Stimulated activated naive B cell treated with anti-CD40 and anti-IgM and Interleukin-4, amounts not matched to agents 10 μg/mL and 1 μg/mL and 100 μg/mL, for 72 hours (primary cell): ENCODE data around the gene DEUP1.
"Not testable (repeated sequence)": the region's sequence is repeated elsewhere in the genome, so short reads cannot be mapped to it uniquely, and the experiment has no call there.

Experiments
- ATAC-seq, 2 donors: fragments of 150-1000 bp; cut with Tn5 transposase; replicated peaks; 2 replicates each; pipeline ENCODE4 v1.10.0; 2021; ENCODE audit warnings: moderate library complexity in 1 of 2
- DNase-seq: peaks from one replicate; pipeline ENCODE4 v3.0.0; 2021
- H3K27ac Mint-ChIP-seq: one replicate; pipeline ENCODE4 v1.8.0; 2022; ENCODE audit warnings: mild to moderate bottlenecking, mixed read lengths
- H3K27me3 Mint-ChIP-seq, 2 donors: one replicate each; pipeline ENCODE4 v1.8.0; 2022; ENCODE audit warnings: mixed read lengths in 2 of 2
- H3K36me3 Mint-ChIP-seq, 2 donors: one replicate each; pipeline ENCODE4 v1.8.0; 2022; ENCODE audit warnings: mixed read lengths in 2 of 2, mild to moderate bottlenecking in 1 of 2
- H3K4me1 Mint-ChIP-seq, 2 donors: one replicate each; pipeline ENCODE4 v1.8.0; 2022; ENCODE audit warnings: mixed read lengths in 2 of 2, mild to moderate bottlenecking in 1 of 2
- H3K4me3 Mint-ChIP-seq, 2 donors: one replicate each; pipeline ENCODE4 v1.8.0; 2022; ENCODE audit warnings: mild to moderate bottlenecking in 2 of 2, mixed read lengths in 2 of 2, moderate library complexity in 1 of 2
- H3K9me3 Mint-ChIP-seq, 2 donors: one replicate each; pipeline ENCODE4 v1.8.0; 2022; ENCODE audit warnings: mixed read lengths in 2 of 2, mild to moderate bottlenecking in 1 of 2

Gene DEUP1

DNA sequence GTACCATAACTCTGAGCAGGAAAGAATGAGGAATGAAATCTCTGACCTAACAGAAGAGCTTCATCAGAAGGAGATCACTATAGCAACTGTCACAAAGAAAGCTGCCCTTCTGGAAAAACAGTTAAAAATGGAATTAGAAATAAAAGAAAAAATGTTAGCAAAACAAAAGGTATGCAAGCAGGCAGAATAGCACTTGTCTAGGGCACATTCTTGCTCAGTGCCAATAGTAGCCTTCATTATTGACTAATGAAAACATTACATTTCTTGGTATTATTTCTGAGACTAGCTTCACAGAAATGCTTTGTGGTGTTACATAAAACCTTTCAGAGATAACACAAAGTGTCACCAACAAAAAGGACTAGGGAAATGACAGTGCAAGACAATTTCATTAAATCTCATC is 63.9 kb downstream of the DEUP1 start:
- Mint-ChIP-seq H3K27me3 (no peaks in the 10 kb centered on the region), H3K9me3 (no peaks in the 10 kb centered on the region), H3K27ac (no peak overlapping the region), H3K36me3 (no peaks in the 10 kb centered on the region), H3K4me1 (no peaks in the 10 kb centered on the region), H3K4me3 (no peak overlapping the region)
- DNase-seq, result no peak
- ATAC-seq, result no peak

DNA sequence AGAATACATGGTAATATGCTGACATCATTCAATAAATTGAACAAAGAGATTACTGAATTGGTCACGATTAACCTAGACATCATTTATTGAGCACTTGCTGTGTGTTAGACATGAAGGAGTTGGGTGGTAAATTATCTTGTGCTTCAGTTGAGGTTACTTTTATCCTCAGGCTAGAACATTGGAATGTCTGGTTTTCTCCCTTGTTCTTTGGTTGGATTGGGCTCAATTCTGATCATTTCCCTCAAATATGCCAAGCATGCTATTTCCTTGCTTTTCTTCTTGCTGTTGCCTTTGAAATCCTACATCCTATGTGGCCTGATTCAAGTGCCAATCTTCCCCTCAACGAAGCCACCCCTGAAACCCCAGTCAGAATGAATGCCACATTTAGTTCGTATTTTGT is 65.8 kb downstream of the DEUP1 start:
- Mint-ChIP-seq H3K27me3 (peaks cover 6 to 7% of the 10 kb centered on the region in 2 donors), H3K36me3 (no peaks in the 10 kb centered on the region), H3K4me3 (no peak overlapping the region), H3K4me1 (no peaks in the 10 kb centered on the region), H3K9me3 (peaks cover 0 to 4% of the 10 kb centered on the region in 2 donors), H3K27ac (no peak overlapping the region)
- ATAC-seq (no peak), DNase-seq (no peak)

DNA sequence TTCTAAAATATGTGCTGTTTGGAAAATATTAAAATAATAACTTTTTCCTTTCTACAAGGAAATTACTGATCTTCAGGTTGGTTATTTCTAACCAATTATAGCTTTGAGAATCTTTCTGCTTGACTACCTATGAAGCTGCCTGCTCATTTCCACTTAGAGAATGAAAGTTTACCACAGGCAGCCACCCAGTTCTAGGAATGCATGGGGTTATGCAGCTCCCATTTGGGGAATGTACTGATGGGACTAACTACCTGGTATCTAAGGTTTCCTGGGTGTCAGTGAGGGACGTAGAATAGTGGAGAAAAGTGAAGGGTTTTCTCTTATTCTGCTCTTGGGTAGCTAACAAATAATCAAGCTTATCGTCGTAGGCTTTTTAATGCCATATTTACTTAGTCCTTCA is 73.4 kb downstream of the DEUP1 start:
- H3K4me1 Mint-ChIP-seq, result no peaks in the 10 kb centered on the region
- H3K4me3 Mint-ChIP-seq, result no peak overlapping the region
- no peak overlapping the region for H3K27ac Mint-ChIP-seq
- no peaks in the 10 kb centered on the region for H3K36me3 Mint-ChIP-seq
- ATAC-seq (no peak), DNase-seq (no peak)
- H3K27me3 Mint-ChIP-seq, result peaks cover 6 to 7% of the 10 kb centered on the region in 2 donors
- peaks cover 1 to 4% of the 10 kb centered on the region in 2 donors for H3K9me3 Mint-ChIP-seq

DNA sequence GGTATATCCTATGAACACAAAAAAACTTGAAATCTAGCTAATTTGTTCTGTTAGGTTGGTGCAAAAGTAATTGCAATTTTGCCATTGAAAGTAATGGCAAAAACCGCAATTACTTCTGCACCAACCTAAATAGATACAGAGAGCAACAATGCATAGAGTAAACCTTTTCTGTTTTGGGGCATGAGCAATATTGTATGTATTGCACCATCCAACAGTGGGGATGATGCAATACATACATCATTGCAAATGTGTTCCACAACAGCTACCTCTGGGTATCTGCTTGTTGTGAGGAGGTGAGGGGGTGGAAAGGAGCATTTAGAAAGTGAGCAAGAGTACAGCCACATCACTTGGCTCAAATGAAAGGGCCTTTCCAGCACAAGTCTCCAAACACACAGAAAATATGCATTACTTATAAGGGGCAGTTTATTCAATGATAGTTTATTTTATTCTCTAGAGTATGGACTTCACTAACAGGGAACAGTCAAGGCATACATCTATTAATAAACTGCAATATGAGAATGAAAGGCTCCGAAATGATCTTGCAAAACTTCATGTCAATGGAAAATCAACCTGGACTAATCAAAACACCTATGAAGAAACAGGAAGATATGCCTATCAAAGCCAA is 77.3 kb downstream of the DEUP1 start:
- Mint-ChIP-seq H3K9me3 (no peaks in the 10 kb centered on the region), H3K4me3 (no peak overlapping the region), H3K36me3 (no peaks in the 10 kb centered on the region), H3K27ac (no peak overlapping the region), H3K27me3 (no peaks in the 10 kb centered on the region), H3K4me1 (no peaks in the 10 kb centered on the region)
- DNase-seq, result no peak
- no peak for ATAC-seq

DNA sequence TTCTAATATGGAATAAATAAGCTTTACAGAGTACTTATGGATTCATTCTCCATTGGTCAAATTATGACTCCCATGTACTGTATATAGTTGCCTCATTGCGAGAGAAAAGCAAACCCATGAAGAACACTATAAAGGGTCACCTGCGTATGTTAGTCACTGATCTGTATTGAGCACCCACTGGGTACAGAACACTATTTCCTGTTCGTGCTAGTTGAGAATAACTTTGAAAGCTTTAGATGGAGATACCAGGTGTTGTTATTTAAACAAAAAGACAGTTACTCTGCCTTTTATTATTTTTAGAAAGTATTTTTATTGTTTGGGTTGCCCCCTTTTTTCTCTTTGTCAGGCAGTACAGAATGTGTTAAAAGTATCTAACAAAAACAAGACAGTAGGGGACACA is 79.9 kb downstream of the DEUP1 start:
- Mint-ChIP-seq H3K4me3 (no peak overlapping the region), H3K27me3 (no peaks in the 10 kb centered on the region), H3K9me3 (no peaks in the 10 kb centered on the region), H3K36me3 (no peaks in the 10 kb centered on the region), H3K27ac (no peak overlapping the region), H3K4me1 (no peaks in the 10 kb centered on the region)
- ATAC-seq, result no peak
- DNase-seq, result no peak

DNA sequence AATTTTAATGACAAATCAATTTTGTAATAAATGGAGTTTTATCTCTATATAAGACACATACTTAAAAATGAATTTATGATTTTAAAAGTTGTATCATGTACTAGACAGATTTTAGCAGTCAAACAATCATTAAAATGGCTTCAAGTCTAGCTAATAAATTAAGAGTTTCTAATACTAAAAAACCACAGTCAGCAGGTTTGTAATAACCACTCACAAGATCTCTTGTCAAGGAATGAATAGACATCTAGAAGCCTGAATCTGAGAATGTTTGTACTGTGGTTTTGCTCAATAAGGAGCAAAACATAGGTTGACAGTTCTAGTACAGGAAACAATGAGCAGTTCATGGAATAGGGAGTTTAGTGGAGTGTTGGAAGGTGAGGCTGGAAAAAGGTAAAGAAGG is 81.2 kb downstream of the DEUP1 start:
- no peak for ATAC-seq
- DNase-seq, result no peak
- H3K4me1 Mint-ChIP-seq, result no peaks in the 10 kb centered on the region
- no peak overlapping the region for H3K27ac Mint-ChIP-seq
- H3K4me3 Mint-ChIP-seq, result no peak overlapping the region
- H3K9me3 Mint-ChIP-seq, result no peaks in the 10 kb centered on the region
- no peaks in the 10 kb centered on the region for H3K27me3 Mint-ChIP-seq
- H3K36me3 Mint-ChIP-seq, result no peaks in the 10 kb centered on the region

DNA sequence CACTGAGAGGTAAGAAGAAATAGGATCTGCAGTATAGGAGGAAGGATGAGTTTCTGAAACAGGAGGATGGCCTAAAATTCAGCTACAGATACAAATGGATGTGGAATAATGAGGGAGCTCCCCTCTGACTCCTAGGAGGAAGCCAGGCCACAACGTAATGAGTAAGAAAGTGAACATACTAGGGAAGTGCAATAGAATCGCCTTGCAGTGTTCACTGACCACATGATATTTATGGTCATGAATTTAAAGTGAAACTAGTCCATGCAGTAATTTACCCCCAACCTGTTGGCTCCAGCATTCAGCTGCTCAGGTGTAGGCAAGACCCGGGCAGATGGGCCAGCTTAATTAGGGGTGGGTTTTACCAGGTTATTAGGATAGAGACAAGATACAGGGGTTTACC is 101.7 kb downstream of the DEUP1 start:
- Mint-ChIP-seq H3K4me3 (no peak overlapping the region), H3K36me3 (no peaks in the 10 kb centered on the region), H3K4me1 (no peaks in the 10 kb centered on the region), H3K27ac (no peak overlapping the region), H3K27me3 (no peaks in the 10 kb centered on the region), H3K9me3 (peaks cover 0 to 3% of the 10 kb centered on the region in 2 donors)
- ATAC-seq, result peak in 1 of 2 donors; percentile 25
- DNase-seq, result no peak

DNA sequence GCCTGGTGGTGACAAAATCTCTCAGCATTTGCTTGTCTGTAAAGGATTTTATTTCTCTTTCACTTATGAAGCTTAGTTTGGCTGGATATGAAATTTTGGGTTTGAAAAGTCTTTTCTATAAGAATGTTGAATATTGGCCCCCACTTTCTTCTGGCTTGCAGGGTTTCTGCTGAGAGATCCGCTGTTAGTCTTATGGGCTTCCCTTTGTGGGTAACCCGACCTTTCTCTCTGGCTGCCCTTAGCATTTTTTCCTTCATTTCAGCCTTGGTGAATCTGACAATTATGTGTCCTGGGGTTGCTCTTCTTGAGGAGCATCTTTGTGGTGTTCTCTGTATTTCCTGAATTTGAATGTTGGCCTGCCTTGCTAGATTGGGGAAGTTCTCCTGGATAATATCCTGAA is 112.7 kb downstream of the DEUP1 start:
- not testable (repeated sequence) for H3K27ac Mint-ChIP-seq, H3K4me3 Mint-ChIP-seq, DNase-seq, H3K27me3 Mint-ChIP-seq, H3K4me1 Mint-ChIP-seq, H3K9me3 Mint-ChIP-seq, H3K36me3 Mint-ChIP-seq, ATAC-seq

DNA sequence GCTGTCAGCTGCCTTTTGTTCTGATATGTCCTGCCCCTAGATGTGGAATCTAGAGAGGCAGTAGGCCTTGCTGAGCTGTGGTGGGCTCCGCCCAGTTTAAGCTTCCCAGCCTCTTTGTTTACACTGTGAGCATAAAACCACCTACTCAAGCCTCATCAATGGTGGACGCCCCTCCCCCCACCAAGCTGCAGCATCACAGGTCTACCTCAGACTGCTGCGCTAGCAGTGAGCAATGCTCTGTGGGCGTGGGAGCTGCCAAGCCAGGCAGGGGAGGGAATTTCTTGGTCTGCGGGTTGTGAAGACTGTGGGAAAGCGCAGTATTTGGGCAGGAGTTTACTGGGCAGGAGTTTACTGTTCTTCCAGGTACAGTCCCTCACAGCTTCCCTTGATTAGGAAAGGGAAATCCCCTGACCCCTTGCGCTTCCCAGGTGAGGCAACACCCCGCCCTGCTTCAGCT is 114.1 kb downstream of the DEUP1 start:
- Mint-ChIP-seq H3K4me1 (no peaks in the 10 kb centered on the region), H3K36me3 (no peaks in the 10 kb centered on the region), H3K27me3 (peaks cover 5% of the 10 kb centered on the region in 2 donors), H3K27ac (no peak overlapping the region), H3K9me3 (peaks cover 4 to 8% of the 10 kb centered on the region in 2 donors), H3K4me3 (no peak overlapping the region)
- no peak for ATAC-seq
- DNase-seq, result no peak

DNA sequence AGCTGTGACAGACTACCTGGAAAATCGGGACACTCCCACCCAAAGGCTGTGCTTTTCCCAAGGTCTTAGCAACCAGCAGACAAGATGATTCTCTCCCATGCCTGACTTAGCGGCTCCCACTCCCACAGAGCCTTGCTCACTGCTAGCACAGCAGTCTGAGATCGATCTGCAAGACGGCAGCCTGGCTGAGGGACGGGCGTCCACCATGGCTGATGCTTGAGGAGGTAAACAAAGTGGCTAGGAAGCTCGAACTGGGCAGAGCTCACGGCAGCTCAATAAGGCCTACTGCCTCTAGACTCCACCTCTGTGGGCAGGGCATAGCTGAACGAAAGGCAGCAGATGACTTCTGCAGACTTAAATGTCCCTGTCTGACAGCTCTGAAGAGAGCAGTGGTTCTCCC is 127.7 kb downstream of the DEUP1 start:
- H3K36me3 Mint-ChIP-seq, result no peaks in the 10 kb centered on the region
- no peak overlapping the region for H3K27ac Mint-ChIP-seq
- H3K4me1 Mint-ChIP-seq, result no peaks in the 10 kb centered on the region
- ATAC-seq (no peak), DNase-seq (no peak)
- H3K4me3 Mint-ChIP-seq, result no peak overlapping the region
- peaks cover 4 to 8% of the 10 kb centered on the region in 2 donors for H3K27me3 Mint-ChIP-seq
- H3K9me3 Mint-ChIP-seq, result peaks cover 4% of the 10 kb centered on the region in 2 donors

DNA sequence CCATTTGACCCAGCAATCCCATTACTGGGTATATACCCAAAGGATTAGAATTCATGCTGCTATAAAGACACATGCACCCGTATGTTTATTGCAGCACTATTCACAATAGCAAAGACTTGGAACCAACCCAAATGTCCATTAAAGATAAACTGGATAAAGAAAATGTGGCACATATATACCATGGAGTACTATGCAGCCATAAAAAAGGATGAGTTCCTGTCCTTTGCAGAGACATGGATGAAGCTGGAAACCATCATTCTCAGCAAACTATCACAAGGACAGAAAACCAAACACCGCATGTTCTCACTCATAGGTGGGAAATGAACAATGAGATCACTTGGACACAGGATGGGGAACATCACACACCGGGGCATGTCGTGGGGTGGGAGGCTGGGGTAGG is 133.1 kb downstream of the DEUP1 start:
- H3K4me3 Mint-ChIP-seq, H3K4me1 Mint-ChIP-seq, H3K27me3 Mint-ChIP-seq, H3K36me3 Mint-ChIP-seq, DNase-seq, H3K27ac Mint-ChIP-seq, ATAC-seq: not testable (repeated sequence)
- H3K9me3 Mint-ChIP-seq, result peaks cover 6 to 13% of the 10 kb centered on the region in 2 donors

DNA sequence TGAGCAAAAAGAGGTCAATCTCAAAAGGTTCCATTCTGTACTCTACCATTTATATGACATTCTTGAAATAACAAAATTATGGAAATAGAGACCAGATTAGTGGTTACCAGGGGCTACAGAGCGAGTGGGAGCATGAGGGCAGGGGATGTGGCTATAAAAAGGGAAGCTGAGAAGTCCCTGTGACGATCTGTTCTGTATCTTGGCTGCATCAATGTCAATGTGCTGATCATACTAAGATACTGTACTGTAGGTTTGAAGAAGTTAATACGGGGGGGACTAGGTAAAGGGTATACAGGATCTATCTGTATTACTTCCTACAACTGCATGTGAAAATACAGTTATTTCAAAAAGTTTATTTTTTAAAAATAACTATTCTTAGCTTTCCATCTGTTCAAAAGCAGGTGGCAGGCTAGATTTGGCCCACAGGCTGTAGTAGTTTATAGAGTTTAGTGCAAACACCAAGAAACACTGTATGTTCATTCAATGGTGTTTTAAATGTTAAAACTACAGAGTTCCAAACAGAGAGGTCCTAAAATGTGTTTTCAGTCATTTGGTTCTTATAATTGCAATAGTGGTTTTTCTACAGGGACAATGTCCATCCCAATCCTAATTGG is 134.5 kb downstream of the DEUP1 start:
- Mint-ChIP-seq H3K36me3 (no peaks in the 10 kb centered on the region), H3K9me3 (peaks cover 6 to 13% of the 10 kb centered on the region in 2 donors), H3K27ac (no peak overlapping the region), H3K27me3 (no peaks in the 10 kb centered on the region), H3K4me1 (no peaks in the 10 kb centered on the region), H3K4me3 (no peak overlapping the region)
- ATAC-seq (peak; percentile 23 to 48), DNase-seq (no peak)

DNA sequence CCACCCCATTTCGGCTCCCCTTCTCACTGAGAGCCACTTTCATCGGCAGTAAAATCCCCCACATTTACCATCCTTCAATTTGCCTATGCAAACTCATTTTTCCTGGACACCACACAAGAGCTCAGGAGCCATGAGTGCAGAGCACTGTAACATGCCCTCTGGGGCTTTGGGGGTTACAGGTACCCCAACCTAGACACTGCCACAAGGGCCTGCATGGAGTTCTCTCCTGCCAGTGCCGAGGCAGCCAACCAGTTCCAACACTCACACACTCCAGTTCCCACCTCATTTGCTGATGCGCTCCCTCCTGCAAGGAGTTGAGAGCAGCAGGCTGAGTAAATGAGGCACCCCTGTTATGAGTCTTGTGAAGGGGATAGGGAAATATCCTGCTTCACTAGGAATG is 136.5 kb downstream of the DEUP1 start:
- DNase-seq (no peak), ATAC-seq (no peak)
- Mint-ChIP-seq H3K36me3 (no peaks in the 10 kb centered on the region), H3K27me3 (no peaks in the 10 kb centered on the region), H3K4me1 (no peaks in the 10 kb centered on the region), H3K9me3 (peaks cover 6 to 12% of the 10 kb centered on the region in 2 donors), H3K27ac (no peak overlapping the region), H3K4me3 (no peak overlapping the region)

DNA sequence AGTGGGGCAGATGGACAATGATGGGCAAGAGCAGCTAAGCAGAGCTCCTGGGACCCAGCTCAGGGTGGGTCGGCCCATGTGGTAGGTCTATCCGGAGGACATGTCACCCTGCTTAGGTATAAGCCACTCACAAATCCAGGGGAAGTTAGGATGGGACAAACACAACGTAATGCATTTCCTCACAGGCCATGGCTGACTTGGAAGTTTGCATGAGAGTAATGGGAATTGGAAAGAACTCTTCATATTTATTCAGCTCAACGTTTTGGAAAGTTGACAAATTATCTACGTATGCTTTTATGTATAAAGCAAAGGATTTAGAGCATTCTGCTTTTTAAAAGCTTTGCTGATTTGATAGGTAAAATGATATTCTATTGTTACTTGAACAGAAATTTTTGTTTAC is 137.7 kb downstream of the DEUP1 start:
- Mint-ChIP-seq H3K27ac (no peak overlapping the region), H3K9me3 (peaks cover 2 to 9% of the 10 kb centered on the region in 2 donors), H3K36me3 (no peaks in the 10 kb centered on the region), H3K27me3 (no peaks in the 10 kb centered on the region), H3K4me3 (no peak overlapping the region), H3K4me1 (no peaks in the 10 kb centered on the region)
- DNase-seq (no peak), ATAC-seq (no peak)

DNA sequence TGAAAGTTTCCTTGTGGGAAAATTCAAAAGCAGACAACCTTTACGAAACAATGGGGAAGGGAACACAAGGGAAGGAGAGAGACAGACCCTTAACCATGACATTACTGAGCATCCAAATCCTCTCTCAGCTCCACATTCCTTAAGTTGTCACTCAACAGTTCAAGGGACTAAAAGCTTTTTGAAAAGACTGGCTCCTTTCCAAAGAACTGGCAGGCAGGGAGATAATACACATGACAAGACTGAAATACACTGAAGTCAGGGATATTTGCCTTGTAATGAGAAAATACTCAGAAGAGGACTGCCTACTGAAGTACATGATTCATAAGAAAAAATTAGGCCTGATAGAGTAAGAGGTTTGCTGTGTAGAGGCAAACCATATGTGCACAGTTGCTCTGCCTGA is 143.6 kb downstream of the DEUP1 start:
- no peaks in the 10 kb centered on the region for H3K9me3 Mint-ChIP-seq
- no peaks in the 10 kb centered on the region for H3K36me3 Mint-ChIP-seq
- peaks cover 0 to 2% of the 10 kb centered on the region in 2 donors for H3K4me1 Mint-ChIP-seq
- peaks cover 0 to 3% of the 10 kb centered on the region in 2 donors for H3K27me3 Mint-ChIP-seq
- H3K4me3 Mint-ChIP-seq, result no peak overlapping the region
- no peak overlapping the region for H3K27ac Mint-ChIP-seq
- ATAC-seq, result no peak
- DNase-seq, result no peak
